OCI-LY1 (cell line): ENCODE data around the gene RPSA.
"Not testable (repeated sequence)": the region's sequence is repeated elsewhere in the genome, so short reads cannot be mapped to it uniquely, and the experiment has no call there.

Experiments used
- H2AFZ ChIP-seq: fragments of 200-600 bp; sonication (generic), shearing (Covaris generic); 2 replicates; pipeline ENCODE4 v1.6.0; 2014; ENCODE audit warnings: antibody characterized with exemption, mild to moderate bottlenecking, low read length
- H3F3A ChIP-seq: fragments of 200-600 bp; sonication (generic), shearing (Covaris generic); 2 replicates; pipeline ENCODE4 v1.6.0; 2014; ENCODE audit warnings: mild to moderate bottlenecking, antibody characterized with exemption, low read length, moderate library complexity; ENCODE audit not compliant: insufficient read depth
- H3K27ac ChIP-seq: fragments of 200-600 bp; sonication (generic); 2 replicates; pipeline ENCODE4 v1.5.1; 2014; ENCODE audit warnings: low read length, mixed run types, mild to moderate bottlenecking, low read depth; ENCODE audit not compliant: poor library complexity, severe bottlenecking
- H3K27me3 ChIP-seq: fragments of 200-600 bp; sonication (generic); 2 replicates; pipeline ENCODE4 v1.6.0; 2014; ENCODE audit warnings: antibody characterized with exemption, mild to moderate bottlenecking, low read length, moderate library complexity; ENCODE audit not compliant: insufficient read depth
- H3K36me3 ChIP-seq: fragments of 200-600 bp; sonication (generic); 2 replicates; pipeline ENCODE4 v1.6.1; 2014; ENCODE audit warnings: mild to moderate bottlenecking, antibody characterized with exemption, low read length, moderate library complexity, mixed read lengths; ENCODE audit not compliant: insufficient read depth
- H3K4me1 ChIP-seq: fragments of 200-600 bp; sonication (generic); 2 replicates; pipeline ENCODE4 v1.5.1; 2014; ENCODE audit warnings: mild to moderate bottlenecking, low read length, moderate library complexity; ENCODE audit not compliant: insufficient read depth, severe bottlenecking
- H3K4me2 ChIP-seq: fragments of 200-600 bp; sonication (generic), shearing (Covaris generic); 2 replicates; pipeline ENCODE4 v1.6.1; 2014; ENCODE audit warnings: low read length
- H3K4me3 ChIP-seq: fragments of 200-600 bp; sonication (generic); 2 replicates; pipeline ENCODE4 v1.5.1; 2014; ENCODE audit warnings: low read length, low read depth, mild to moderate bottlenecking, mixed read lengths; ENCODE audit not compliant: poor library complexity, severe bottlenecking
- H3K79me2 ChIP-seq: fragments of 200-600 bp; shearing (Covaris generic); 2 replicates; pipeline ENCODE4 v1.6.1; 2016; ENCODE audit warnings: mixed run types, low read length, mixed read lengths; ENCODE audit not compliant: insufficient read depth
- H3K9ac ChIP-seq: fragments of 200-600 bp; sonication (generic), shearing (Covaris generic); 2 replicates; pipeline ENCODE4 v1.6.1; 2014; ENCODE audit warnings: mild to moderate bottlenecking, low read length, mixed read lengths
- H3K9me2 ChIP-seq: fragments of 200-600 bp; sonication (generic), shearing (Covaris generic); 2 replicates; pipeline ENCODE4 v1.6.1; 2014; ENCODE audit warnings: low read depth, mild to moderate bottlenecking, low read length, mixed read lengths
- H3K9me3 ChIP-seq: fragments of 200-600 bp; shearing (Covaris generic); 2 replicates; pipeline ENCODE4 v1.6.1; 2014; ENCODE audit warnings: low read length, mixed read lengths
- H4K20me1 ChIP-seq: fragments of 200-600 bp; sonication (generic), shearing (Covaris generic); 2 replicates; pipeline ENCODE4 v1.6.0; 2016; ENCODE audit warnings: mild to moderate bottlenecking, low read length; ENCODE audit not compliant: insufficient read depth
- CTCF ChIP-seq: fragments of 200-600 bp; sonication (generic), shearing (Covaris generic); IDR thresholded peaks from 2 replicates; pipeline ENCODE4 v1.5.1; 2017; ENCODE audit warnings: mild to moderate bottlenecking, antibody characterized with exemption, low read length, moderate library complexity, mixed read lengths
- EZH2 ChIP-seq: fragments of 200-600 bp; sonication (generic), shearing (Covaris generic); IDR thresholded peaks from 2 replicates; pipeline ENCODE4 v1.8.0; 2017; ENCODE audit warnings: borderline replicate concordance, mixed run types, mild to moderate bottlenecking, antibody characterized with exemption, low read length, moderate library complexity, mixed read lengths

Gene RPSA

GRCh38 chr3:39362192-39362591 lies 44.3 kb upstream of the RPSA start:
- Histone ChIP-seq H3K9ac (no peak overlapping the region), H3K4me1 (no peaks in the 10 kb centered on the region), H4K20me1 (no peaks in the 10 kb centered on the region), H3K9me3 (no peaks in the 10 kb centered on the region), H3K36me3 (no peaks in the 10 kb centered on the region), H2AFZ (no peak overlapping the region), H3K79me2 (no peaks in the 10 kb centered on the region), H3K4me3 (no peak overlapping the region), H3K4me2 (no peak overlapping the region), H3K9me2 (no peaks in the 10 kb centered on the region), H3K27ac (no peak overlapping the region), H3K27me3 (no peaks in the 10 kb centered on the region), H3F3A (no peaks in the 10 kb centered on the region)
- TF ChIP-seq EZH2, result no peak
- TF ChIP-seq CTCF, result no peak

- no peaks in the 10 kb centered on the region for H3K9me3 ChIP-seq
- H3K4me3 ChIP-seq, result no peak overlapping the region
- H3K4me1 ChIP-seq, result no peaks in the 10 kb centered on the region
- no peak overlapping the region for H3K27ac ChIP-seq
- H4K20me1 ChIP-seq, result no peaks in the 10 kb centered on the region
- TF ChIP-seq EZH2 (no peak), CTCF (no peak)
- H3K36me3 ChIP-seq, result no peaks in the 10 kb centered on the region
- no peak overlapping the region for H3K4me2 ChIP-seq
- no peaks in the 10 kb centered on the region for H3F3A ChIP-seq
- no peak overlapping the region for H2AFZ ChIP-seq
- H3K9ac ChIP-seq, result no peak overlapping the region
- H3K79me2 ChIP-seq, result no peaks in the 10 kb centered on the region
- no peaks in the 10 kb centered on the region for H3K27me3 ChIP-seq
- no peaks in the 10 kb centered on the region for H3K9me2 ChIP-seq
Observed at GRCh38 chr3:39362812-39363211, 43.7 kb upstream of the RPSA start.

GRCh38 chr3:39370450-39370849 lies 36.1 kb upstream of the RPSA start:
- not testable (repeated sequence) for H3K4me1 ChIP-seq, H3K27me3 ChIP-seq, H3K36me3 ChIP-seq, H4K20me1 ChIP-seq, H3K27ac ChIP-seq, H3K79me2 ChIP-seq, H3K4me2 ChIP-seq, H3K9ac ChIP-seq, H3K9me2 ChIP-seq, H2AFZ ChIP-seq, H3F3A ChIP-seq, H3K4me3 ChIP-seq, H3K9me3 ChIP-seq

GRCh38 chr3:39372833-39373232 lies 33.7 kb upstream of the RPSA start:
- H3K27ac ChIP-seq, result no peak overlapping the region
- TF ChIP-seq CTCF, result no peak
- no peak for TF ChIP-seq EZH2
- H3K9me3 ChIP-seq, result no peaks in the 10 kb centered on the region
- no peaks in the 10 kb centered on the region for H3K27me3 ChIP-seq
- H3K4me3 ChIP-seq, result no peak overlapping the region
- no peaks in the 10 kb centered on the region for H4K20me1 ChIP-seq
- peaks cover 8% of the 10 kb centered on the region for H3K4me1 ChIP-seq
- H3K36me3 ChIP-seq, result no peaks in the 10 kb centered on the region
- no peak overlapping the region for H2AFZ ChIP-seq
- H3K9ac ChIP-seq, result no peak overlapping the region
- no peaks in the 10 kb centered on the region for H3K9me2 ChIP-seq
- no peaks in the 10 kb centered on the region for H3K79me2 ChIP-seq
- H3K4me2 ChIP-seq, result no peak overlapping the region
- no peaks in the 10 kb centered on the region for H3F3A ChIP-seq
